GM12874 (cell line): ENCODE measurements around the gene DCUN1D4.

Experiments used
- CTCF ChIP-seq: IDR thresholded peaks from 2 replicates; pipeline ENCODE4 v1.5.1; 2011; ENCODE audit warnings: low read depth, mild to moderate bottlenecking, control low read depth, low read length, moderate library complexity; ENCODE audit not compliant: insufficient read depth

The DCUN1D4 gene

GRCh38 chr4:51943221-51943620 lies 100.3 kb downstream of the DCUN1D4 start:
- TF ChIP-seq CTCF: no peak

- no peak for TF ChIP-seq CTCF
These were observed 115.4 kb downstream of the DCUN1D4 start for GRCh38 chr4:51958199-51958968.

- TF ChIP-seq CTCF: no peak
These were observed 117.5 kb downstream of the DCUN1D4 start for GRCh38 chr4:51960486-51960885.

- no peak for TF ChIP-seq CTCF
These were observed 121.0 kb downstream of the DCUN1D4 start for GRCh38 chr4:51963841-51964517.

- TF ChIP-seq CTCF: no peak
These were observed 122.9 kb downstream of the DCUN1D4 start for GRCh38 chr4:51965862-51966261.
